K562 (cell line): Measurements from ENCODE around the gene ZNF106. TPM values are rescaled to one million over a fixed set of nuclear protein-coding genes. Genes with fewer than 3 reads are reported as not detected.
A peak's percentile ranks its signal among the peaks of the same experiment; 100 is the strongest.

ENCODE experiments used
- CEBPZ ChIP-seq: fragments of 150-350 bp; IDR thresholded peaks from 2 replicates; pipeline ENCODE4 v1.6.1; 2014; ENCODE audit warnings: low read depth, mild to moderate bottlenecking, low read length, borderline replicate concordance
- EP300 ChIP-seq: IDR thresholded peaks from 2 replicates; pipeline ENCODE4 v1.6.1; 2012; ENCODE audit warnings: low read length, improper control_type of control experiment
- GTF2E2 ChIP-seq: fragments of 200-800 bp; sonication (Bioruptor generic); IDR thresholded peaks from 2 replicates; pipeline ENCODE4 v1.6.1; 2016; ENCODE audit warnings: missing genetic modification characterization, missing compliant biosample characterization
- ILK ChIP-seq: fragments of 450-650 bp; IDR thresholded peaks from 2 replicates; pipeline ENCODE4 v1.6.1; 2016; ENCODE audit warnings: missing genetic modification characterization, low read depth, mild to moderate bottlenecking, missing compliant biosample characterization, moderate library complexity, borderline replicate concordance
- KAT7 ChIP-seq: sonication (generic); formaldehyde crosslinking; IDR thresholded peaks from 2 replicates; pipeline ENCODE4 v1.8.0; 2022; ENCODE audit warnings: missing genetic modification reagents, mild to moderate bottlenecking, borderline replicate concordance
- MTA1 ChIP-seq: fragments of 450-650 bp; IDR thresholded peaks from 2 replicates; pipeline ENCODE4 v1.6.1; 2017; ENCODE audit warnings: borderline replicate concordance
- PCBP2 ChIP-seq: fragments of 200-400 bp; formaldehyde crosslinking; IDR thresholded peaks from 2 replicates; pipeline ENCODE4 v1.6.1; 2018; ENCODE audit warnings: low read length, low read depth, mild to moderate bottlenecking, moderate library complexity; ENCODE audit not compliant: poor library complexity, severe bottlenecking
- PML ChIP-seq: IDR thresholded peaks from 2 replicates; pipeline ENCODE4 v1.6.1; 2012; ENCODE audit warnings: low read length, inconsistent platforms
- PTRF ChIP-seq: fragments of 450-650 bp; IDR thresholded peaks from 2 replicates; pipeline ENCODE4 v1.6.1; 2016; ENCODE audit warnings: mild to moderate bottlenecking, missing genetic modification characterization, missing compliant biosample characterization
- RAD51 ChIP-seq: fragments of 450-650 bp; IDR thresholded peaks from 2 replicates; pipeline ENCODE4 v1.7.1; 2016; ENCODE audit warnings: low read depth, mild to moderate bottlenecking, borderline replicate concordance
- RREB1 ChIP-seq: fragments of 250-450 bp; sonication (Bioruptor Pico); IDR thresholded peaks from 2 replicates; pipeline ENCODE4 v1.4.0; 2020
- SOX6 ChIP-seq: fragments of 450-650 bp; IDR thresholded peaks from 2 replicates; pipeline ENCODE4 v1.6.1; 2014; ENCODE audit warnings: mild to moderate bottlenecking
- THRA ChIP-seq: fragments of 450-650 bp; IDR thresholded peaks from 2 replicates; pipeline ENCODE4 v1.6.1; 2017; ENCODE audit warnings: mild to moderate bottlenecking, moderate library complexity
- polyA plus RNA-seq, 8 experiments: library from polyadenylated mRNA; depleted of rRNA in 4 of 8; stranded (reverse) in 5 of 8; unstranded in 3 of 8; fragments of >200 nt; fragmentation: Nextera tagmentation in 2 of 8; fragmentation: Illumina TruSeq in 1 of 8; extraction: Ambion mirVana in 2 of 8; extraction: Trizol in 1 of 8; gene quantifications; 2 replicates each; pipeline versions ENCODE4 v1.2.1 to v1.2.3, GENCODE V29; 2011 to 2014; ENCODE audit warnings: inconsistent platforms in 1 of 8, missing spikeins in 1 of 8
- total RNA-seq, 7 experiments: library from RNA; depleted of rRNA in 6 of 7; stranded (reverse); fragments of >200 nt in 6 of 7; fragmentation: Illumina TruSeq in 2 of 7; extraction: Trizol in 2 of 7; gene quantifications; 2 replicates each; pipeline versions ENCODE4 v1.2.1 to v1.2.3, GENCODE V29; 2011 to 2021; ENCODE audit warnings: low replicate concordance in 1 of 7

The ZNF106 gene
- total and polyA plus RNA-seq, 9 of the 15 experiments (the other 6 are each of a cell fraction or from before 2014, with no cell fraction given): 14.4 to 55.3 (median 33.7) TPM

- no peak for TF ChIP-seq PCBP2
- TF ChIP-seq GTF2E2 (tag): 0 out of 2 replicates have a peak, but pooled peaks have one; percentile 55
- no peak for TF ChIP-seq ILK (tag)
- no peak for TF ChIP-seq CEBPZ
- peak; percentile 71 for TF ChIP-seq EP300
- 0 out of 2 replicates have a peak, but pooled peaks have one; percentile 28 for TF ChIP-seq MTA1
- no peak for TF ChIP-seq PTRF (tag)
- TF ChIP-seq PML: peak; percentile 36; the same call in 1 of the 2 replicates
- no peak for TF ChIP-seq RAD51
- TF ChIP-seq KAT7 (CRISPR knock-in tag): no peak
- TF ChIP-seq SOX6: peak; percentile 77
- no peak for TF ChIP-seq RREB1 (CRISPR knock-in tag)
- no peak for TF ChIP-seq THRA
Observed at GRCh38 chr15:42499858-42500609, 9.1 kb upstream of the ZNF106 start (continued).
